ENCODE data around the gene ASB4. TPM values are rescaled to one million over a fixed set of nuclear protein-coding genes. Genes with fewer than 3 reads are reported as not detected.

ASB4 gene
- polyA plus RNA-seq, 2 of the 4 experiments (the other 2 are of a cell fraction): 1.4 to 3.1 TPM

GRCh38 chr7:95476072-95476847 lies 9.5 kb upstream of the ASB4 start:
- peaks cover 45% of the 10 kb centered on the region for H3K4me1 ChIP-seq
- FAIRE-seq: no peak

DNA sequence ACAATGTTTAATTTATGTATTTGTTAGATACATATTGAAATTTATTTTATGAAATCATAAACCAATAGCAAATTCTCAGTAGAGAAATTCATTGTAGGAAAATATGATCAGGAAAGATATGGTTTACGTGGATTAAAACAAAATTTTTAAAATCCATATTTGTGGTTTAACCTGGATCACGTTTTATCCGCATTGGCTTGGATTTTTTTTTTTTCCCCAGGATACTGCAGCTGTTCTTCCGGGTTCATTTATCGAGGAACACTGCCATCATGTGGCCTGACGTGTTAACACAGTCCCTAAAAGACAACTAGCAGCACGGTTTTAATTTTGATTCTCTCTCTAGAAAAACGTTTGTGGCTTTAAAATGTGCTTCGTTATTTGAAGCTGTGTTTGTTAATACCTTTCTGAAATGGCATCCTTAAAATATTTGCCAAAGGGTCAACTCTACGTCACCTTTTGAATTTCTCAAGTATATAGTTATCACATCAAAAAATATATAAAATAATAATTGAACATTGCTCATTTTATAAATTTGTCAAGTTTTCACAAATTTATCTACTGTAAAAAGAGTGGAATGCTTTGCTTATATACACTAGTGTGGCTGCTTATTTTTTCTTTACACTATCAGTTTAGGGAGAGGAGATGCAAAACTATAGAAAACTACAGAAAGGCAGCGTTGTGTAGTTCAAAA lies 8.7 kb upstream of the ASB4 start:
- 7% methylated on average over 11 of the region's 11 CpGs for WGBS (ENCODE audit: missing lambda C conversion rate)
- Histone ChIP-seq H3K27ac (peak overlapping the region; percentile 92 to 94), H3K4me2 (peak overlapping the region; percentile 85), H3K4me3 (no peak overlapping the region), H3K9me3 (no peaks in the 10 kb centered on the region), H3K4me1 (peaks cover 40% of the 10 kb centered on the region)
- CTCF ChIA-PET: interaction anchor here (0.6 to 10.6 kb wide), 72 partner anchors 8 to 1192 kb away, joined by 3 to 176 read pairs (median 4); partner anchors contain the start of genes ASB4, PON1, PON2 and PON3
- ATAC-seq (peak; percentile 49 to 54; a peak in 4 of 6 replicates), DNase-seq (ENCODE audit: low read depth in 1 of 2, low spot score in 1 of 2) (peak; percentile 60 to 89), FAIRE-seq (peak; percentile 98)
- POLR2A ChIA-PET: interaction anchor here (0.6 to 3.2 kb wide), 11 partner anchors 24 to 1028 kb away, joined by 4 to 26 read pairs (median 5); partner anchors contain the start of genes PON2, PON3 and SGCE
- peak; percentile 48; the same call in 1 of the 2 replicates for TF ChIP-seq BHLHE40 (IDR thresholded peaks at IDR 0.05; ENCODE audit: low read depth, low read length)
- no peak for TF ChIP-seq NFE2L2 (conservative IDR thresholded peaks at IDR 0.05; ENCODE audit: low read length)
- TF ChIP-seq SREBF2 (IDR thresholded peaks at IDR 0.05): no peak
- TF ChIP-seq FOSB (CRISPR knock-in tag; IDR thresholded peaks at IDR 0.05): no peak
- peak; percentile 98 for TF ChIP-seq RAD21 (conservative IDR thresholded peaks at IDR 0.05 in 1 of 2, IDR thresholded peaks at IDR 0.05 in 1 of 2)
- no peak for TF ChIP-seq RNF2 (IDR thresholded peaks at IDR 0.05; ENCODE audit: borderline replicate concordance, low read depth)
- TF ChIP-seq SMC3 (IDR thresholded peaks at IDR 0.05): peak; percentile 95
- TF ChIP-seq ESRRA (IDR thresholded peaks at IDR 0.05; ENCODE audit: borderline replicate concordance, low read length): no peak
- no peak for TF ChIP-seq JUNB (IDR thresholded peaks at IDR 0.05)
- TF ChIP-seq KDM1A (IDR thresholded peaks at IDR 0.05; ENCODE audit: low read depth): no peak
- TF ChIP-seq MAX (IDR thresholded peaks at IDR 0.05): peak; percentile 45
- TF ChIP-seq EHF (CRISPR knock-in tag; IDR thresholded peaks at IDR 0.05): no peak
- no peak for TF ChIP-seq POLR2A (IDR thresholded peaks at IDR 0.05; ENCODE audit: low read length)
- no peak for TF ChIP-seq CHD4 (IDR thresholded peaks at IDR 0.05; ENCODE audit: borderline replicate concordance)
- TF ChIP-seq CBX8 (IDR thresholded peaks at IDR 0.05): no peak

More at GRCh38 chr7:95476072-95476847, 9.5 kb upstream of the ASB4 start:
- ATAC-seq (peak in 1 of 2 experiments; percentile 61; a peak in 3 of 6 replicates), DNase-seq (ENCODE audit: low read depth in 1 of 2, low spot score in 1 of 2) (peak in 1 of 2 experiments; percentile 82)
- H3K4me2 ChIP-seq: peak overlapping the region; percentile 85
- H3K4me3 ChIP-seq: no peak overlapping the region
- ChIA-PET POLR2A (interaction anchor here (0.6 to 3.2 kb wide), 11 partner anchors 24 to 1027 kb away, joined by 4 to 26 read pairs (median 5); partner anchors contain the start of genes PON2, PON3 and SGCE), CTCF (interaction anchor here (0.6 to 10.6 kb wide), 57 partner anchors 9 to 1187 kb away, joined by 3 to 176 read pairs (median 5); partner anchors contain the start of genes ASB4, PON1, PON2 and PON3)
- WGBS (ENCODE audit: missing lambda C conversion rate): 35% methylated on average over 9 of the region's 9 CpGs
- no peaks in the 10 kb centered on the region for H3K9me3 ChIP-seq
- H3K27ac ChIP-seq: peak overlapping the region; percentile 92 to 94
- TF ChIP-seq ZC3H11A (IDR thresholded peaks at IDR 0.05) (no peak), USF2 (IDR thresholded peaks at IDR 0.05) (no peak), MAZ (IDR thresholded peaks at IDR 0.05; ENCODE audit: borderline replicate concordance, low read depth, low read length) (no peak), CBX8 (IDR thresholded peaks at IDR 0.05) (no peak), E2F6 (IDR thresholded peaks at IDR 0.05; ENCODE audit: borderline replicate concordance, low read depth) (no peak), SMC3 (IDR thresholded peaks at IDR 0.05) (no peak), HOXB13 (CRISPR knock-in tag; IDR thresholded peaks at IDR 0.05; ENCODE audit: low read depth) (peak; percentile 27; the same call in 1 of the 2 replicates), MAX (IDR thresholded peaks at IDR 0.05) (peak; percentile 8; the same call in 1 of the 2 replicates), KDM1A (IDR thresholded peaks at IDR 0.05; ENCODE audit: low read depth) (no peak), JUN (IDR thresholded peaks at IDR 0.05) (0 out of 5 replicates have a peak, but pooled peaks of 1 of the 2 experiments have one; percentile 43), RARB (CRISPR knock-in tag; IDR thresholded peaks at IDR 0.05) (no peak)
- TF ChIP-seq, protein P1, sequence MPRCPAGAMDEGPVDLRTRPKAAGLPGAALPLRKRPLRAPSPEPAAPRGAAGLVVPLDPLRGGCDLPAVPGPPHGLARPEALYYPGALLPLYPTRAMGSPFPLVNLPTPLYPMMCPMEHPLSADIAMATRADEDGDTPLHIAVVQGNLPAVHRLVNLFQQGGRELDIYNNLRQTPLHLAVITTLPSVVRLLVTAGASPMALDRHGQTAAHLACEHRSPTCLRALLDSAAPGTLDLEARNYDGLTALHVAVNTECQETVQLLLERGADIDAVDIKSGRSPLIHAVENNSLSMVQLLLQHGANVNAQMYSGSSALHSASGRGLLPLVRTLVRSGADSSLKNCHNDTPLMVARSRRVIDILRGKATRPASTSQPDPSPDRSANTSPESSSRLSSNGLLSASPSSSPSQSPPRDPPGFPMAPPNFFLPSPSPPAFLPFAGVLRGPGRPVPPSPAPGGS (IDR thresholded peaks at IDR 0.05): no peak
- TF ChIP-seq, protein P2, sequence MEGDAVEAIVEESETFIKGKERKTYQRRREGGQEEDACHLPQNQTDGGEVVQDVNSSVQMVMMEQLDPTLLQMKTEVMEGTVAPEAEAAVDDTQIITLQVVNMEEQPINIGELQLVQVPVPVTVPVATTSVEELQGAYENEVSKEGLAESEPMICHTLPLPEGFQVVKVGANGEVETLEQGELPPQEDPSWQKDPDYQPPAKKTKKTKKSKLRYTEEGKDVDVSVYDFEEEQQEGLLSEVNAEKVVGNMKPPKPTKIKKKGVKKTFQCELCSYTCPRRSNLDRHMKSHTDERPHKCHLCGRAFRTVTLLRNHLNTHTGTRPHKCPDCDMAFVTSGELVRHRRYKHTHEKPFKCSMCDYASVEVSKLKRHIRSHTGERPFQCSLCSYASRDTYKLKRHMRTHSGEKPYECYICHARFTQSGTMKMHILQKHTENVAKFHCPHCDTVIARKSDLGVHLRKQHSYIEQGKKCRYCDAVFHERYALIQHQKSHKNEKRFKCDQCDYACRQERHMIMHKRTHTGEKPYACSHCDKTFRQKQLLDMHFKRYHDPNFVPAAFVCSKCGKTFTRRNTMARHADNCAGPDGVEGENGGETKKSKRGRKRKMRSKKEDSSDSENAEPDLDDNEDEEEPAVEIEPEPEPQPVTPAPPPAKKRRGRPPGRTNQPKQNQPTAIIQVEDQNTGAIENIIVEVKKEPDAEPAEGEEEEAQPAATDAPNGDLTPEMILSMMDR (IDR thresholded peaks at IDR 0.05): no peak
- TF ChIP-seq, protein P3, sequence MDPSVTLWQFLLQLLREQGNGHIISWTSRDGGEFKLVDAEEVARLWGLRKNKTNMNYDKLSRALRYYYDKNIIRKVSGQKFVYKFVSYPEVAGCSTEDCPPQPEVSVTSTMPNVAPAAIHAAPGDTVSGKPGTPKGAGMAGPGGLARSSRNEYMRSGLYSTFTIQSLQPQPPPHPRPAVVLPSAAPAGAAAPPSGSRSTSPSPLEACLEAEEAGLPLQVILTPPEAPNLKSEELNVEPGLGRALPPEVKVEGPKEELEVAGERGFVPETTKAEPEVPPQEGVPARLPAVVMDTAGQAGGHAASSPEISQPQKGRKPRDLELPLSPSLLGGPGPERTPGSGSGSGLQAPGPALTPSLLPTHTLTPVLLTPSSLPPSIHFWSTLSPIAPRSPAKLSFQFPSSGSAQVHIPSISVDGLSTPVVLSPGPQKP (IDR thresholded peaks at IDR 0.05; ENCODE audit: low read depth, low read length): no peak
